ENCODE data around the gene CES3.

The CES3 gene

DNA sequence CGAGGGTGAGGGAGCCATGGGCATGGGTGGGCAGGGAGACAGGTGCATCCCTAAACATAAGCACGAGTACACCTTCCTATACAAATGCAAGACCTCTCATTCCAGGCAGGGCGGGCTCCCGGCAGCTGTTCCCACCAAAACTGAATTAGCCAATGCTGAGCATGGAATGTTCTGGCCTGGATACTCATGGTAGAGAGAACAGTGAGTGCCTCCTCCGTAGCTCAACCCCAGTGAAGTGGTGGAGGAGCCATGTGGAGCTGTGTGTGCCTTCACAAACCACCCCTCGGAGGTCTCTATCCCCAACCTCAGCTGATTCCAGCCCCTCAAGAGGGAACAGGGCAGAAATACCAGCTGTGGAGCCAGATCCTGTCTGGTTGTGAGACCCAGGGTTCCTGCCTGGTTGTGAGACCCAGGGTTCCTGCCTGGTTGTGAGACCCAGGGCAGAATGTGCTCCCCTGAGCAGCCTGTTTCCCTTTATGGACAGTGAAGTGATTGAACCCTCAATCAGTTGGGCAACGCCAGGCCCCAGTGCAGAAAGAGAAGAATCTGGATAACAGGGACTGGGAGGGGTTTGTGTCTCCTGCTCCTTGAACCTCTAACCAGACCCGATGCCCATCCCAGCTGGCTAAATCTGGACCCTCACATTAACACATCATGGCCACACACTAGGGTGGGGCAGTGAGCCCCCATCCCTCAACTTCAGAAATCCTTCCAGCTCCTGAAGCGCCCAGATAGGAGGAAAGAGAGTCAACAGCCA is 40.0 kb upstream of the CES3 start:
- Histone ChIP-seq H3K4me2 (ENCODE audit: low read depth, low read length, poor library complexity, severe bottlenecking) (no peak overlapping the region), H3K27ac (ENCODE audit: low read depth, low read length) (no peak overlapping the region)

GRCh38 chr16:66921729-66922450 is 39.2 kb upstream of the CES3 start:
- H3K4me3 ChIP-seq (ENCODE audit: insufficient read depth, low read length, poor library complexity, severe bottlenecking) = no peak overlapping the region
- no peaks in the 10 kb centered on the region for H3F3A ChIP-seq (ENCODE audit: insufficient read depth)
- H3K27me3 ChIP-seq (ENCODE audit: low read length) = no peaks in the 10 kb centered on the region
- H3K79me2 ChIP-seq (ENCODE audit: insufficient read depth, low read length) = no peaks in the 10 kb centered on the region
- H3K27ac ChIP-seq (ENCODE audit: low read depth, low read length) = no peak overlapping the region
- no peak overlapping the region for H2AFZ ChIP-seq (ENCODE audit: low read depth, low read length, severe bottlenecking)
- no peaks in the 10 kb centered on the region for H3K36me3 ChIP-seq (ENCODE audit: low read length)
- H3K9ac ChIP-seq (ENCODE audit: low read length) = no peak overlapping the region
- no peaks in the 10 kb centered on the region for H3K9me2 ChIP-seq (replicated peaks; ENCODE audit: insufficient read depth, low read length)
- TF ChIP-seq EZH2phosphoT487 (conservative IDR thresholded peaks at IDR 0.05; ENCODE audit: low read length) (no peak), CTCF (IDR thresholded peaks at IDR 0.05; ENCODE audit: insufficient read depth, low read length, poor library complexity, severe bottlenecking) (no peak)
- no peaks in the 10 kb centered on the region for H4K20me1 ChIP-seq (ENCODE audit: low read depth, low read length)
- no peaks in the 10 kb centered on the region for H3K9me3 ChIP-seq (ENCODE audit: insufficient read depth, low read length)
- no peak overlapping the region for H3K4me2 ChIP-seq (ENCODE audit: low read depth, low read length, poor library complexity, severe bottlenecking)

More for the DNA sequence above, 40.0 kb upstream of the CES3 start:
- no peak overlapping the region for H2AFZ ChIP-seq (ENCODE audit: low read depth, low read length, severe bottlenecking)
- H3F3A ChIP-seq (ENCODE audit: insufficient read depth) = no peaks in the 10 kb centered on the region
- H3K4me3 ChIP-seq (ENCODE audit: insufficient read depth, low read length, poor library complexity, severe bottlenecking) = no peak overlapping the region
- H3K36me3 ChIP-seq (ENCODE audit: low read length) = no peaks in the 10 kb centered on the region
- H4K20me1 ChIP-seq (ENCODE audit: low read depth, low read length) = no peaks in the 10 kb centered on the region
- H3K9me3 ChIP-seq (ENCODE audit: insufficient read depth, low read length) = no peaks in the 10 kb centered on the region
- no peaks in the 10 kb centered on the region for H3K79me2 ChIP-seq (ENCODE audit: insufficient read depth, low read length)
- H3K27me3 ChIP-seq (ENCODE audit: low read length) = no peaks in the 10 kb centered on the region
- no peak overlapping the region for H3K9ac ChIP-seq (ENCODE audit: low read length)
- H3K9me2 ChIP-seq (replicated peaks; ENCODE audit: insufficient read depth, low read length) = no peaks in the 10 kb centered on the region
- no peak for TF ChIP-seq CTCF (IDR thresholded peaks at IDR 0.05; ENCODE audit: insufficient read depth, low read length, poor library complexity, severe bottlenecking)
- no peak for TF ChIP-seq EZH2phosphoT487 (conservative IDR thresholded peaks at IDR 0.05; ENCODE audit: low read length)

- H3K4me2 ChIP-seq (ENCODE audit: low read depth, low read length, poor library complexity, severe bottlenecking) = no peak overlapping the region
- H3K27ac ChIP-seq (ENCODE audit: low read depth, low read length) = no peak overlapping the region
- no peaks in the 10 kb centered on the region for H3K9me2 ChIP-seq (replicated peaks; ENCODE audit: insufficient read depth, low read length)
- no peaks in the 10 kb centered on the region for H3K27me3 ChIP-seq (ENCODE audit: low read length)
- no peak for TF ChIP-seq CTCF (IDR thresholded peaks at IDR 0.05; ENCODE audit: insufficient read depth, low read length, poor library complexity, severe bottlenecking)
- TF ChIP-seq EZH2phosphoT487 (conservative IDR thresholded peaks at IDR 0.05; ENCODE audit: low read length) = no peak
- H3K36me3 ChIP-seq (ENCODE audit: low read length) = no peaks in the 10 kb centered on the region
- no peaks in the 10 kb centered on the region for H3K79me2 ChIP-seq (ENCODE audit: insufficient read depth, low read length)
- H3K9me3 ChIP-seq (ENCODE audit: insufficient read depth, low read length) = no peaks in the 10 kb centered on the region
- no peaks in the 10 kb centered on the region for H4K20me1 ChIP-seq (ENCODE audit: low read depth, low read length)
- no peak overlapping the region for H2AFZ ChIP-seq (ENCODE audit: low read depth, low read length, severe bottlenecking)
- no peak overlapping the region for H3K9ac ChIP-seq (ENCODE audit: low read length)
- no peaks in the 10 kb centered on the region for H3F3A ChIP-seq (ENCODE audit: insufficient read depth)
- H3K4me3 ChIP-seq (ENCODE audit: insufficient read depth, low read length, poor library complexity, severe bottlenecking) = no peak overlapping the region
Observed at GRCh38 chr16:66923247-66923731, 37.8 kb upstream of the CES3 start.
